NCI-H748 treated with DMSO at 0.1 percent for 48 hours (cell line): ENCODE data around the gene BARHL1.

ENCODE experiments used
- DNase-seq: peaks from one replicate; lab custom pipeline; 2025; lab: John Stamatoyannopoulos, UW

Gene BARHL1

DNA sequence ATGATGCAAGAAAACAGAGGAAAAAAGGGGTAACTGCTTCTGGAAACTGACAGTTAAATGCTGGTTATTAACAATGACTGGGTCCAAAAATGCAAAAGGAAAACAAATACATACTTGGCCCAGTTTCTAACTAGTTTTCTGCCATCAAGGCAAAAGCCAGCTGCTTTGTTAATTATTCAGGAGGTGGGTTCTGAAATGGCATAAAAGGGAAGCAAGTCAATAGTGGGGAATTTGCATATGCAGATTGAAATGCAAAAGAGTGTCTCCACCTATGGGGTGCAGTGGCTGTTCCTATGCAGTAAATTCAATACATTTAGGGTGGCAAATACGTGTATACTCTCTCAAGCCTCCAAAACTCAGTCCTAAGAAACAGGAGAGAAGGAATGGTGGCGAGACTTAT, 33.4 kb downstream of the BARHL1 start:
- DNase-seq: no peak

GRCh38 chr9:132616725-132617124, 34.3 kb downstream of the BARHL1 start:
- no peak for DNase-seq

GRCh38 chr9:132622159-132622558, 39.8 kb downstream of the BARHL1 start:
- DNase-seq: no peak

DNA sequence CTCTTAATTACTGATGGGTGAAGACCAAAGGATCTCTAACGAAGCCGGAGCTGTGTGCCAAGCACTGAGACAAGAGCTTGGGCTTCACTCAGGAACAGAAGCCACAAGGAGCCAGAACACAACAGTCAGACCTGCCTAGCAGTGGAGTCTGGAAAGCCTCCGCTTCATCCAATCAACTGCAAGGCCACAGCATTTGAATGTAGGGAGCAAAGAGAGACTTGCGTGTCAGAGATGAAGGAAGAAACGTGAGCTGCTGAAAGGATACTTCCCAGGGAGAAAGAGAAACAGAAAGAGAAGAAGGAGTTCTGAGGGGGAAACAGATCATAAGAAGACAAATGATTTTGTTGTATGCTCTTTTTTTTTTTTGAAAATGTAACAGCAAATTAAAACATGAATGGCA, 43.9 kb downstream of the BARHL1 start:
- no peak for DNase-seq

- no peak for DNase-seq
Measured at GRCh38 chr9:132627106-132627505, 44.7 kb downstream of the BARHL1 start.

DNA sequence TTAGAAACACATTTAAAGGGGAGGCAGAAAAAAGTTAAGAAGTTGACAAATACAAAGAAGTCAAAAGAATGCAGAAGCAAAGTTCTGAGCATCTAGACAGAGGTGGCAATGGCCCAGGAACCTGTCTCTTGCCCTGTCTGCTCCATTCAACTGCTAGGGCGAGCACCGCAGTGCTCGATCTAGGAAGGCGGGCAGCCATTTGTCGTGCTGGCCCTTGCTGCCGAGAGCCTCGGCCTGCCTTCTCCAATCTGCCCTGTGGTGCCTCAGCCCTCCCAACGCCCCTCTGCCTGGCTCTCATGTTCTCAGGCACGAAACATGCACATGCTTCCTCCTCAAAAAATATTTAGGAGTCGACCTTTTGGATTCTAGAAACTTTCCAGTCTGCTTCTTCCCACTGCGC, 45.2 kb downstream of the BARHL1 start:
- no peak for DNase-seq

DNA sequence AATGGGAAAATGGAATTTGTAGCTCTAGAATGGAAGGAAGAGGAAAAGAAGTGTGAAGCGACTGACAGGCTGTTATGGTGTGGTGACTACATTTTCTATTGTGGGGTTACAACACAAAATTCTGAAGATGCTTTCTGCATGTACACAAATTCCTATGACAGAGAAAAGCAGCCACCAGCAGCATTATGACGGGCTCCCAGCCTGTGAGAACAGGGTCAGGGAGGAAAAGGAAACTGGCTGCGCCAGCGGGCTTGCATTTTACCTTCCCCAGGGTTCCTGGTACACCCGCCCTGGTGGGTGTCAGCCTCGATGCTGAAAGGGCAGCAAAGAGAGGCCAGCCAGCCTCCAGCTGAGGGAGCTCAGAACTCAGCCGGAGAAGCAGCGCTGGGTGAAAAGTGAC, 46.3 kb downstream of the BARHL1 start:
- no peak for DNase-seq

DNA sequence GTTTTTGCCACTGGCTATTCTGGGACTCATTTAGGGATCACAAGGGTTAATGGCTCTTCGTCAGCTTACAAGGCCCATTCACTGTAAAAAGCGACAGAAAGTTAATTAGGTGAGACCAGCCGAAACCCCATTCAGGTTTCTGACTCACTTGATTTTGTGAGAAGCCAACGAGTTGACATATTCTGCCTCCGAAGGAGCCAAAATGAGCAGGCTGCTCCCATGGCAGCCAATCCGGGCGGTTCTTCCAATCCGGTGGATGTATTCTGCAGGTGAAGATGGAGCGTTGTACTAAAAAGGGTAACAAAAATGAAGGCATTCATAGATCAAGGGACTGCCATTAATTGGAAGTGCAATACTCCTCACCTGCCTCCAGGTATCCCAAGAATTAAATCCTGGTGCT, 47.7 kb downstream of the BARHL1 start:
- DNase-seq: no peak

DNA sequence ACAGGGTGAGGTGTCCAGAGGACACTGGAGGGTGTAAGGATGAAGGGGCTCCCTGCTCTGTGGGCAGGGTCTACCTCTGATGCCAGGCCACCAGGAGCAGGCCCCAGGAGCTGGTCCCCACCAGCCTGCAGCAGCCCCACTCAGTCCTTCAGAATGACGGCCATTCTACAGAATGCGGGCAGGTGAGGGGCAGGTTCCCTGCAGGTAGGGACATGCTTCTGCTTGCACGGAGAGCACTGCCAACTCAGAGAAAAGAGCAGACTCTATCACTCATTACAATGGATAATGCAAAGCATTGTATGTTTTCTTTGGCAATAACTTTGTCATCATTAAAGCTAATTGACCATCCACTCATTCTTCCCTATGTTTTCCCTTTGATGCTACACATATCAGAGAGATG, 48.4 kb downstream of the BARHL1 start:
- DNase-seq: no peak

- DNase-seq: no peak
Measured at GRCh38 chr9:132631280-132631679, 48.9 kb downstream of the BARHL1 start.

DNA sequence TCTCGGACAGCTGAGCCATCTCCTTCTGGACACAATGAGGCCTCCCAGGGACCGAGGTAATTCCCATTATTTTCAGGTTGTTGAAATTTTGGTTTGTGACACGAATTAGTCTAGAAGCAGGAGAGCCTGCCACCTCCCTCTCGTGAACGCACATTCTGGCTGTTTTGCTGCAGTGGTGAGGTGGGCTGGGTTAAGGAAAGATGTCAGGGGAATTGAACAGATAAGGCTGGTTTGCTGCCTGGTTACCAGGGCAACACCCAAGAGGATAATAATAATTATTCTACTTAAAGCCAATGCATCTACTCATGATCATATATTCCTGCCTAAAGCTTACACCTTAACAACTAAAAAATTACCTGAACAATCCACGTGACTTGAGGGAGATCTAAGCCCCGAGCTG, 49.3 kb downstream of the BARHL1 start:
- DNase-seq: no peak

DNA sequence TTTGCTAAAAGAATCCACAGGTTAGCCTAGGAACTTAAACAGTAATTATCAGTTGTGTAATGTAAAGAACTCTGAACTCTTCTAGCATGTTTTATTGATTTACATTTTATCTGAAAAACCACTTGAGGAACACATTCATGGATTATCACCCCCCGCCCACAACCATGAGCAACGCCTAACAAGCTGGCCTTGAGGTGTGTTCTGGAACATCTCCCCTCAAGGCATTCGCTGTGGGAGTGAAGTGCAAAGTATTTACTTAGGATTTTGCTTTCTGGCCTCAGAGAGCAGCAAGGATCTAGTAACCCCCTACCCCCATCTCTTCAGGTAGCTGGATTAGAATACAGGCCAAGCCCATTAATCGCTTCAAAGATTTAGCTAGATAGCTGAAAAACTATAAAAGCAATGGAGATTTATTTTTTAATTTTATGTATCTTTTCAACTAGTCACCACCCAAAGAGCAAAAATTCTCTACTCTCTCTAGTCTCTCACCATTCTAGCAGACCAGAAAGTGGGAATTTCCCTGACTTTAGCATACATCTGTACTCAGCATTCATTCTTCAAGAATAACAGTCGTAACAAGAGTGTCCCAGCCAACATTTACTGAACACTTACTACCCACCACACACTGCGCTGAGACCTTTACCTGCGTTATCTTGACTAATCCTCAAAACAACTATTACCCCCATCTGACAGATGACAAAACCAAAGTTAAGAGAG, 50.2 kb downstream of the BARHL1 start:
- DNase-seq: no peak

DNA sequence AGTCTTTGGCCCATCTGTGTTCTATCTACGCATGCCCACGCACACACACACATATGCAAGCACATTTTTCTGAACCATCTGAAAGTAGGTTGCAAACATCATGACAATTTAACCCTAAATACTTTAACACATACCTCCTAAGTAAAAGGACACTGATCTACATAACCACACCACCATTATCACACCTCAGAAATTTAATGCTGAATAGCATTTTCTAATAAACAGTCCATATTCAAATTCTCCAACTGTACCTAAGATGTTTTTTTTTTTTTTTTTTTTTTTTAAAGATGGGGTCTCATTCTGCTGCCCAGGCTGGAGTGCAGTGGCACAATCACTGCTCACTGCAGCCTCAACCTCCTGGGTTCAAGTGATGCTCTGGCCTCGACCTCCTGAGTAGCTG, 51.9 kb downstream of the BARHL1 start:
- DNase-seq: no peak

GRCh38 chr9:132637351-132637750, 54.9 kb downstream of the BARHL1 start:
- DNase-seq: peak; percentile 12

- DNase-seq: no peak
Measured at GRCh38 chr9:132637801-132638200, 55.4 kb downstream of the BARHL1 start.

- no peak for DNase-seq
Measured at GRCh38 chr9:132638240-132638639, 55.8 kb downstream of the BARHL1 start.

- DNase-seq: no peak
Measured at GRCh38 chr9:132639322-132639721, 56.9 kb downstream of the BARHL1 start.
